WTC11 (cell line): ENCODE measurements around the gene GPATCH2L.

Source experiments
- CTCF ChIP-seq: fragments of 200-600 bp; IDR thresholded peaks from 2 replicates; pipeline ENCODE4 v1.8.0; 2022; ENCODE audit warnings: antibody characterized with exemption
- E2F5 ChIP-seq: sonication (generic); formaldehyde crosslinking; IDR thresholded peaks from 2 replicates; pipeline ENCODE4 v1.8.1; 2022; ENCODE audit warnings: mild to moderate bottlenecking, moderate library complexity, missing genetic modification reagents
- RELA ChIP-seq: sonication (generic); formaldehyde crosslinking; IDR thresholded peaks from 2 replicates; pipeline ENCODE4 v1.8.1; 2022; ENCODE audit warnings: missing genetic modification reagents, mild to moderate bottlenecking, borderline replicate concordance
- TF ChIP-seq, protein P1 (sequence below): sonication (generic); formaldehyde crosslinking; conservative IDR thresholded peaks from 2 replicates; pipeline ENCODE4 v1.8.1; 2022; ENCODE audit warnings: mild to moderate bottlenecking, missing genetic modification reagents
- TF ChIP-seq, protein P2 (sequence below): sonication (generic); formaldehyde crosslinking; IDR thresholded peaks from 2 replicates; pipeline ENCODE4 v1.8.0; 2022; ENCODE audit warnings: mild to moderate bottlenecking, missing genetic modification reagents

- TF ChIP-seq RELA (CRISPR knock-in tag) (no peak), CTCF (no peak), E2F5 (CRISPR knock-in tag) (no peak)
- TF ChIP-seq, protein P1, sequence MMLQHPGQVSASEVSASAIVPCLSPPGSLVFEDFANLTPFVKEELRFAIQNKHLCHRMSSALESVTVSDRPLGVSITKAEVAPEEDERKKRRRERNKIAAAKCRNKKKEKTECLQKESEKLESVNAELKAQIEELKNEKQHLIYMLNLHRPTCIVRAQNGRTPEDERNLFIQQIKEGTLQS, result no peak
- TF ChIP-seq, protein P2, sequence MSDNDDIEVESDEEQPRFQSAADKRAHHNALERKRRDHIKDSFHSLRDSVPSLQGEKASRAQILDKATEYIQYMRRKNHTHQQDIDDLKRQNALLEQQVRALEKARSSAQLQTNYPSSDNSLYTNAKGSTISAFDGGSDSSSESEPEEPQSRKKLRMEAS, result no peak
Observed at GRCh38 chr14:76261371-76261811, 109.7 kb downstream of the GPATCH2L start.
